ENCODE data around the gene LAIR2. TPM values are rescaled to one million over a fixed set of nuclear protein-coding genes. Genes with fewer than 3 reads are reported as not detected.

LAIR2 gene
- total and polyA plus RNA-seq, 10 of the 15 experiments (the other 5 are each of a cell fraction or from before 2014, with no cell fraction given), result not detected

DNA sequence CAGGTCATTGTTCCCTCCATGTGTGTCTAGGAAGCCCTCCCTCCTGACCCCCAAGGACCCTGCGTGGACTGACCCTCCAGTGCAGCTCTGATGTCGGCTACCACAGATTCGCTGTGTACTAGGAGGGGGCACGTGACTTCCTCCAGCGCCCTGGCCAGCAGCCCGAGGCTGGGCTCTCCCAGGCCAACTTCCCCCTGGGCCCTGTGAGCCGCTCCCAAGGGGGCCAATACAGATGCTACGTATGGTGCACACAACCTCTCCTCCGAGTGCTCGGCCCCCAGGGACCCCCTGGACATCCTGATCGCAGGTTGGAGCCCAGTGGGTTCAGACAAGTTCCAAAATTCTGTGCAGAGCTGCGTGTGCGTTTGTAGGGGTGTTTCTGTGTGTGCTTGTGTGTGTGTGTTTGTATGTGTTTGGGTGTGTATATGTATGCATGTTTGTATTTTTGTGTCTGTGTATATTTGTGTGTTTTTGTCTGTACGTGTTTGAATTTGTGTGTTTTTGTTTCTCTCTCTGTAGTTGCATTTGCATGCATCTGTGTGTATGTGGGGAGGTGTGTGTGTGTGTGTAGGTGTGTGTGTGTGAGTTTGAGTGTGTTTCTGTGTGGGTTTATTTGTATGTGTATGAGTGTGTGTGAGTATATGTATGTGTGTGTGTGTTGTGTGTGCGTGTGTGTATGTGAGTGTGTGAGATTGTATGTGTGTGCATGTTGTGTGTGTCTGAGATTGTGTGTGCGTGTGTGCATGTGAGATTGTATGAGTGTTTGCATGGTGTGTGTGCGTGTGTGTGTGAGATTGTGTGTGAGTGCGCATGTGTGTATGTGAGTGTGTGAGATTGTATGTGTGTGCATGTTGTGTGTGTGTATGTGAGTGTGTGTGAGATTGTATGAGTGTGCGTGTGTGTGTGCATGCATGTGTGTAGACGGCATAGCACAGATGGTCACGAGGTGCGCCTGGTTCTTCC lies 49.6 kb downstream of the LAIR2 start (continued):
- TF ChIP-seq, protein P1, sequence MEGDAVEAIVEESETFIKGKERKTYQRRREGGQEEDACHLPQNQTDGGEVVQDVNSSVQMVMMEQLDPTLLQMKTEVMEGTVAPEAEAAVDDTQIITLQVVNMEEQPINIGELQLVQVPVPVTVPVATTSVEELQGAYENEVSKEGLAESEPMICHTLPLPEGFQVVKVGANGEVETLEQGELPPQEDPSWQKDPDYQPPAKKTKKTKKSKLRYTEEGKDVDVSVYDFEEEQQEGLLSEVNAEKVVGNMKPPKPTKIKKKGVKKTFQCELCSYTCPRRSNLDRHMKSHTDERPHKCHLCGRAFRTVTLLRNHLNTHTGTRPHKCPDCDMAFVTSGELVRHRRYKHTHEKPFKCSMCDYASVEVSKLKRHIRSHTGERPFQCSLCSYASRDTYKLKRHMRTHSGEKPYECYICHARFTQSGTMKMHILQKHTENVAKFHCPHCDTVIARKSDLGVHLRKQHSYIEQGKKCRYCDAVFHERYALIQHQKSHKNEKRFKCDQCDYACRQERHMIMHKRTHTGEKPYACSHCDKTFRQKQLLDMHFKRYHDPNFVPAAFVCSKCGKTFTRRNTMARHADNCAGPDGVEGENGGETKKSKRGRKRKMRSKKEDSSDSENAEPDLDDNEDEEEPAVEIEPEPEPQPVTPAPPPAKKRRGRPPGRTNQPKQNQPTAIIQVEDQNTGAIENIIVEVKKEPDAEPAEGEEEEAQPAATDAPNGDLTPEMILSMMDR (IDR thresholded peaks at IDR 0.05 in 2 of 3, conservative IDR thresholded peaks at IDR 0.05 in 1 of 3; ENCODE audit: control insufficient read depth in 2 of 3, extremely low read depth in 1 of 3, insufficient read depth in 1 of 3, low read depth in 3 of 3, low read length in 3 of 3), result no peak
- TF ChIP-seq, protein P2, sequence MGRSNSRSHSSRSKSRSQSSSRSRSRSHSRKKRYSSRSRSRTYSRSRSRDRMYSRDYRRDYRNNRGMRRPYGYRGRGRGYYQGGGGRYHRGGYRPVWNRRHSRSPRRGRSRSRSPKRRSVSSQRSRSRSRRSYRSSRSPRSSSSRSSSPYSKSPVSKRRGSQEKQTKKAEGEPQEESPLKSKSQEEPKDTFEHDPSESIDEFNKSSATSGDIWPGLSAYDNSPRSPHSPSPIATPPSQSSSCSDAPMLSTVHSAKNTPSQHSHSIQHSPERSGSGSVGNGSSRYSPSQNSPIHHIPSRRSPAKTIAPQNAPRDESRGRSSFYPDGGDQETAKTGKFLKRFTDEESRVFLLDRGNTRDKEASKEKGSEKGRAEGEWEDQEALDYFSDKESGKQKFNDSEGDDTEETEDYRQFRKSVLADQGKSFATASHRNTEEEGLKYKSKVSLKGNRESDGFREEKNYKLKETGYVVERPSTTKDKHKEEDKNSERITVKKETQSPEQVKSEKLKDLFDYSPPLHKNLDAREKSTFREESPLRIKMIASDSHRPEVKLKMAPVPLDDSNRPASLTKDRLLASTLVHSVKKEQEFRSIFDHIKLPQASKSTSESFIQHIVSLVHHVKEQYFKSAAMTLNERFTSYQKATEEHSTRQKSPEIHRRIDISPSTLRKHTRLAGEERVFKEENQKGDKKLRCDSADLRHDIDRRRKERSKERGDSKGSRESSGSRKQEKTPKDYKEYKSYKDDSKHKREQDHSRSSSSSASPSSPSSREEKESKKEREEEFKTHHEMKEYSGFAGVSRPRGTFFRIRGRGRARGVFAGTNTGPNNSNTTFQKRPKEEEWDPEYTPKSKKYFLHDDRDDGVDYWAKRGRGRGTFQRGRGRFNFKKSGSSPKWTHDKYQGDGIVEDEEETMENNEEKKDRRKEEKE (IDR thresholded peaks at IDR 0.05), result no peak
- TF ChIP-seq, protein P3, sequence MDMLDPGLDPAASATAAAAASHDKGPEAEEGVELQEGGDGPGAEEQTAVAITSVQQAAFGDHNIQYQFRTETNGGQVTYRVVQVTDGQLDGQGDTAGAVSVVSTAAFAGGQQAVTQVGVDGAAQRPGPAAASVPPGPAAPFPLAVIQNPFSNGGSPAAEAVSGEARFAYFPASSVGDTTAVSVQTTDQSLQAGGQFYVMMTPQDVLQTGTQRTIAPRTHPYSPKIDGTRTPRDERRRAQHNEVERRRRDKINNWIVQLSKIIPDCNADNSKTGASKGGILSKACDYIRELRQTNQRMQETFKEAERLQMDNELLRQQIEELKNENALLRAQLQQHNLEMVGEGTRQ (IDR thresholded peaks at IDR 0.05; ENCODE audit: borderline replicate concordance, low read depth, low read length), result peak; percentile 59
- TF ChIP-seq NBN (IDR thresholded peaks at IDR 0.05) (peak; percentile 67; the same call in 1 of the 2 replicates), ZNF384 (IDR thresholded peaks at IDR 0.05; ENCODE audit: borderline replicate concordance, low read depth, low read length) (no peak), HDAC2 (IDR thresholded peaks at IDR 0.05) (no peak), TCF12 (IDR thresholded peaks at IDR 0.05; ENCODE audit: low read depth, low read length) (peak; percentile 78; the same call in 1 of the 2 replicates), BHLHE40 (IDR thresholded peaks at IDR 0.05; ENCODE audit: borderline replicate concordance in 1 of 2, low read depth in 2 of 2, low read length in 1 of 2) (peak; percentile 92 to 93), RFX5 (IDR thresholded peaks at IDR 0.05; ENCODE audit: low read depth, low read length) (no peak), ATF7 (IDR thresholded peaks at IDR 0.05; ENCODE audit: low read depth) (0 out of 2 replicates have a peak, but pooled peaks have one; percentile 15), CBX5 (IDR thresholded peaks at IDR 0.05; ENCODE audit: low read depth) (no peak), RB1 (IDR thresholded peaks at IDR 0.05; ENCODE audit: borderline replicate concordance) (peak; percentile 29; the same call in 1 of the 2 replicates)
- TF ChIP-seq, protein P4, sequence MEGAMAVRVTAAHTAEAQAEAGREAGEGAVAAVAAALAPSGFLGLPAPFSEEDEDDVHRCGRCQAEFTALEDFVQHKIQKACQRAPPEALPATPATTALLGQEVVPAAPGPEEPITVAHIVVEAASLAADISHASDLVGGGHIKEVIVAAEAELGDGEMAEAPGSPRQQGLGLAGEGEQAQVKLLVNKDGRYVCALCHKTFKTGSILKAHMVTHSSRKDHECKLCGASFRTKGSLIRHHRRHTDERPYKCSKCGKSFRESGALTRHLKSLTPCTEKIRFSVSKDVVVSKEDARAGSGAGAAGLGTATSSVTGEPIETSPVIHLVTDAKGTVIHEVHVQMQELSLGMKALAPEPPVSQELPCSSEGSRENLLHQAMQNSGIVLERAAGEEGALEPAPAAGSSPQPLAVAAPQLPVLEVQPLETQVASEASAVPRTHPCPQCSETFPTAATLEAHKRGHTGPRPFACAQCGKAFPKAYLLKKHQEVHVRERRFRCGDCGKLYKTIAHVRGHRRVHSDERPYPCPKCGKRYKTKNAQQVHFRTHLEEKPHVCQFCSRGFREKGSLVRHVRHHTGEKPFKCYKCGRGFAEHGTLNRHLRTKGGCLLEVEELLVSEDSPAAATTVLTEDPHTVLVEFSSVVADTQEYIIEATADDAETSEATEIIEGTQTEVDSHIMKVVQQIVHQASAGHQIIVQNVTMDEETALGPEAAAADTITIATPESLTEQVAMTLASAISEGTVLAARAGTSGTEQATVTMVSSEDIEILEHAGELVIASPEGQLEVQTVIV (IDR thresholded peaks at IDR 0.05; ENCODE audit: borderline replicate concordance, partially characterized antibody), result no peak
- TF ChIP-seq, protein P5, sequence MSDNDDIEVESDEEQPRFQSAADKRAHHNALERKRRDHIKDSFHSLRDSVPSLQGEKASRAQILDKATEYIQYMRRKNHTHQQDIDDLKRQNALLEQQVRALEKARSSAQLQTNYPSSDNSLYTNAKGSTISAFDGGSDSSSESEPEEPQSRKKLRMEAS (IDR thresholded peaks at IDR 0.05; ENCODE audit: low read depth, low read length), result no peak
- TF ChIP-seq, protein P6, sequence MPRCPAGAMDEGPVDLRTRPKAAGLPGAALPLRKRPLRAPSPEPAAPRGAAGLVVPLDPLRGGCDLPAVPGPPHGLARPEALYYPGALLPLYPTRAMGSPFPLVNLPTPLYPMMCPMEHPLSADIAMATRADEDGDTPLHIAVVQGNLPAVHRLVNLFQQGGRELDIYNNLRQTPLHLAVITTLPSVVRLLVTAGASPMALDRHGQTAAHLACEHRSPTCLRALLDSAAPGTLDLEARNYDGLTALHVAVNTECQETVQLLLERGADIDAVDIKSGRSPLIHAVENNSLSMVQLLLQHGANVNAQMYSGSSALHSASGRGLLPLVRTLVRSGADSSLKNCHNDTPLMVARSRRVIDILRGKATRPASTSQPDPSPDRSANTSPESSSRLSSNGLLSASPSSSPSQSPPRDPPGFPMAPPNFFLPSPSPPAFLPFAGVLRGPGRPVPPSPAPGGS (IDR thresholded peaks at IDR 0.05; ENCODE audit: borderline replicate concordance, insufficient read depth, low read depth, low read length, poor library complexity, severe bottlenecking), result peak; percentile 74
- TF ChIP-seq, protein P7, sequence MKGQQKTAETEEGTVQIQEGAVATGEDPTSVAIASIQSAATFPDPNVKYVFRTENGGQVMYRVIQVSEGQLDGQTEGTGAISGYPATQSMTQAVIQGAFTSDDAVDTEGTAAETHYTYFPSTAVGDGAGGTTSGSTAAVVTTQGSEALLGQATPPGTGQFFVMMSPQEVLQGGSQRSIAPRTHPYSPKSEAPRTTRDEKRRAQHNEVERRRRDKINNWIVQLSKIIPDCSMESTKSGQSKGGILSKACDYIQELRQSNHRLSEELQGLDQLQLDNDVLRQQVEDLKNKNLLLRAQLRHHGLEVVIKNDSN (IDR thresholded peaks at IDR 0.05; ENCODE audit: borderline replicate concordance, extremely low read length, insufficient read depth, low read depth, low read length), result peak; percentile 87
